Measurements from ENCODE around the gene ARHGAP15.
"Not testable (repeated sequence)": the region's sequence is repeated elsewhere in the genome, so short reads cannot be mapped to it uniquely, and the experiment has no call there.

The ARHGAP15 gene

DNA sequence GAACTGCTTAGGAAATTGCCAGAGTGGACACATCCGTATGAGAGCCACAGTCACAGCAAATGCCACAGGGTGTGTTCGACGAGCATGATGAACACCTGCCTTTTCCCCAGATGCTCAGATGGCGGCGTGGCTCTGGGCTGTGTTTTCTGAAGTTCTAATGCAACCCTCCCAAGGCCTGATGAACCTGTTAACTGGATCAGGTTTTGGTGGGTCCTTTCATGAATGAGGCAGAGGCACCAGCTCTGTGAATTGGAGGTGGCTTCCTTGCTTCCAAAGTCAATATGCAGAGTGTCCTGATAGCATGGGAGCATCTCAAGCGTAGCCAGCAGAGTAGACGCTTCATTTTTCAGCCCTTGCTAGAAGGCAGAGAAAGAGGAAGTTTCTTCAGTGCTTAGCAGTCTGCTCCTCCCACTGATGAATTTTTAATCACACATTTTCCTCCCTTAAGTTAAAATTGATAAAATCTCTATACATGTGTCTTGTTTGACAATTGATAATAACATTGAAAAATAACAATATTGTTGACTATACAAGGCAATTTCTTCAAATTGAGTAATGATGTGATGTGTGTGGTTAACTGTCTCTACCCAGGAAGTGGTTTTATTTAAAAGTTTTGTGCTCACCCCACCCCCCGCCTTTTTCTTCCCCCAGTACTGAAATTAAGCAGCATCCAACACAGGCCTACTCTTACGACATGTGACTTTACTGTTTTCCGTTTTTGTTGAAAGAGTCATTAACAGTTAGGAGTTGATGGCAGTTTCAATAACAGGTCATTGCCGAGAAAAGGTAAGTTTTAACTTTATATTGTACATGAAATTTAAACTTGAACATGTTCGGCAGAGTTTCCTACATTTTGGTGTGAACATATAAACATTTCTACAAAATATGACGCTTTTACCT, at the start of gene ARHGAP15:
TSS of gene ARHGAP15 (plus strand) at position 739 of the 900 bp plus-strand sequence.
- DNase-seq = no peak

DNA sequence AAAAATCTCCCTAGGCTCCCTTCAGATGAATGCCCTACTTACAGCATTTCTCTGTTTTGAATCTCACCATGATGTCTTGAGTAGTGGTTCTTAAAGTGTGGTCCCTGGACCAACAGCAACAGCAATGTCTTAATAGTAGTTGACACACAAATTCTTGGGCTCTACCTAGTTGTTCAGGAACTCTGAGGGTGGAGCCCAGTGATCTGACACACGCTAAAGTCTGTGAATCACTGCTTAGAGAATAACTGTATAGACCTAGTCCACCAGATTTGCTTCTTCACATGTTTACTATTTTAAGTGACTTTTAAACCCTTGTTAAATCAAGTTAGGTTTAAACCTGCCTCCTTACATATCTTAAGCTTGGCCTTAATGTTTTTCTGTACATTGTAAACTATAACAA, 47.6 kb upstream of the ARHGAP15 start:
- no peak for DNase-seq

- DNase-seq = no peak
Observed at GRCh38 chr2:143083636-143084035, 45.6 kb upstream of the ARHGAP15 start.

- no peak for DNase-seq
Observed at GRCh38 chr2:143084462-143084861, 44.8 kb upstream of the ARHGAP15 start.

GRCh38 chr2:143085125-143085784, 44.0 kb upstream of the ARHGAP15 start:
- no peak for DNase-seq

- DNase-seq = no peak
Observed at GRCh38 chr2:143087033-143087432, 42.2 kb upstream of the ARHGAP15 start.

DNA sequence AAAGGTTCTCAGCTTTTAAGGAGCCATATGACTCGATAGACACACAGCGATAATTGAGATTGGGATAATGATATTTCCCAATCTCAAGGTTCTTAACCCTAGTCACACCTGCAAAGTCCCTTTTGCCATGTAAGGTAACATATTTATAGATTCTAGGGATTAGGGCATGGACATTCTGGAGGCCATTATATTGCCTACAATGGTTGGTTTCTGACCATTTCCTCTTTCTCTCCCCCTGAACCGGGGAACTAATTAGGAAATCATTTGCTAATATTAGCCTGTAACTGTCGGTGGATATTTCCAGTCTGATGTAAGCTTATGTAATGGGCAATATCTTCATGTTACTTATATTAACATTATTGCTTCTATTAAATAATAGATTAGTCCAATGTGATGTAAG, 40.8 kb upstream of the ARHGAP15 start:
- DNase-seq = no peak

DNA sequence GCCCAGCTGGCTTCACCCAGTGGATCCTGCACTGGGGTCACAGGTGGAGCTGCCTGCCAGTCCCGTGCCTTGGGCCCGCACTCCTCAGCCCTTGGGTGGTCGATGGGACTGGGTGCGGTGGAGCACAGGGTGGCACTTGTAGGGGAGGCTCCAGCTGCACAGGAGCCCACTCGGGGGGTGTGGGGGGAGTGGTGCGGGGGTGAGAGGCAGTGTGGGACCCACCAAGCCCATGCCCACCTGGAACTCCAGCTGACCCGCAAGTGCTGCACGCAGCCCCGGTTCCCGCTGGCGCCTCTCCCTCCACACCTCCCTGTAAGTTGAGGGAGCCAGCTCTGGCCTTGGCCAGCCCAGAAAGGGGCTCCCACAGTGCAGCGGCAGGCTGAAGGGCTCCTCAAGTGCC, 39.7 kb upstream of the ARHGAP15 start:
- not testable (repeated sequence) for DNase-seq

DNA sequence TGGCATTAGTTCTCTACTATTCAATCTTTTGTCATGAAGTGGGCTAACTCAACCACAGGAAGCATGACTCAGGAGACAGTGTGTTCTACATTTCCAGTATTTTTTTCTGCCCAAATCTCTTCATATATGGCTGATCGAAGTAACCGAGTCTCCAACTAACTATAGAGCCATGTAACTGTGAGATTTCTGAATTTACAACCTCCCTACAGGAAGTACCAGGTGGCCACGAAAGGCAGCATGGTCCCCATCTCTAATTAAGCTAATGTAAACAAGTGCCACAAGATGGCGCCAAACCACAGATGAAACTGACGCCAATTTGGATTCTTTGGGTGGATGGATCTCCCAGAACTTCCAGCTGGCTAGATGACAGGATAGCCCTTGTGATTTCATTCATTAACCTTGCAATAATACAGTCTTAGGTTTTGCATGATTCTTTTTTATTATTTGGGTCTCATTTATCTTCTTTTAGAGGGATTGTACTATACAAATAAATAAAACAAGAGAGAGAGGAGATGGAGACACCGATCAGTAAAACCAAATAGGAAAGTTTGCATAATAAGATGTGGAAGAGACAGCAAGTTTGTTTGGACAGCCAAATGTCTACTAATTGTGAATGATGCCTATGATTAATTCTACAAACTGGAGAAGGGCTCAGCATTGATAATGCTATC, 18.3 kb upstream of the ARHGAP15 start:
- DNase-seq = peak; percentile 48

- DNase-seq = no peak
Observed at GRCh38 chr2:143117225-143117624, 12.0 kb upstream of the ARHGAP15 start.

- no peak for DNase-seq
Observed at GRCh38 chr2:143121079-143121478, 8.1 kb upstream of the ARHGAP15 start.

DNA sequence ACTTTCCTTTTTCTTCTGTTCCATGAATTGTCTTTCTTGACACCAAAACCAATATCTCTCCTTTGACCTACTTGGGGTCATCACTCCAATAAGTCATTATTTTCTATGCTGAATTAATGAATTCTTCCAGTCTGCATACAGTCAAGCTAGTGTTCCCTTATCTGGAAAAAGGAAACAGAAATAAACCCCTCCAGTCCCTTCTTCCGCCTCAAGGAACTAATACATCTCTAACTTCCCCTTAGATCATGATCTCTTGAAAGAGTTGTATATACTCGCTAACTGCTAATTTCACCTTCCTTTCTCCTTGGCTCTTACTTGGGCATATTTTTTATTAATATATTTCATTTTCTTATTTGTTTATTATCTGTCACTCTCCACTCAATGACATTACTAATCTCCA, 7.3 kb upstream of the ARHGAP15 start:
- no peak for DNase-seq

- no peak for DNase-seq
Observed at GRCh38 chr2:143123911-143124310, 5.3 kb upstream of the ARHGAP15 start.

DNA sequence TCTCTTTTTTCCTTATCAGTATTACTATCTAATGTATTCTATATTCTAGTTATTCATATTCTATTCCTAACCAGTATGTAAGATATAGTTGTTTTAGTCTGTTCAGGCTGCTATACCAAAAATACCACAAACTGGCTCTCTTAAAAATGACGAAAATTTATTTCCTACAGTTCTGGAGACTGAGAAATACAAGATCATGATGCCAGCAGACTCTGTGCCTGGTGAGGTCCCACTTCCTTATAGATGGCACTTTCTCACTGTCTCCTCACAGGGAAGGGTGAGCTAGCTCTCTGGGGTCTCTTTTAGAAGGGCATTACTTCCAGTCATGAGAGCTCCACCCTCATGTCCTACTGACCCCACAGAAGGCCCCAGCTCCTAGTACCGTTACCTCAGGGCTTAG, 4.8 kb upstream of the ARHGAP15 start:
- DNase-seq = no peak

- no peak for DNase-seq
Observed at GRCh38 chr2:143125717-143126116, 3.5 kb upstream of the ARHGAP15 start.

DNA sequence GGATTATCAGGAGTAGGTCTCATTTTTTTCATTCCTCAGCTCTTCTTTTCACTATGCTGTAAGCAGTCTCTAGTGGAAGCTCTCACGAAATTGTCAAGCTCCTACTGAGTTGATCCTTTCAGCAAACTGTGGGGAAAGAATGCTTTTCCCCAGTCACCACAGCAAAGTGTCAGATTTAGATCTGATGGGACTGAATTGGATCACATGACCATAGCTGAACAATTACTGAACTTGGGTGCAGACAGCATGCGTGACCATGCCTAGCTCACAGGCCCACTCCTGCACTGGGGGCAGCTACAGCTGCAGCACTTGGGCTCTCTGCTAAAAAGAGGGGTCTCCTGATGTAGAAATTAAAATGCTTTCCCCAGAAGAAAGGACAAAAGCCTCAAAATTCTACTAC, 3.1 kb downstream of the ARHGAP15 start:
- DNase-seq = no peak

DNA sequence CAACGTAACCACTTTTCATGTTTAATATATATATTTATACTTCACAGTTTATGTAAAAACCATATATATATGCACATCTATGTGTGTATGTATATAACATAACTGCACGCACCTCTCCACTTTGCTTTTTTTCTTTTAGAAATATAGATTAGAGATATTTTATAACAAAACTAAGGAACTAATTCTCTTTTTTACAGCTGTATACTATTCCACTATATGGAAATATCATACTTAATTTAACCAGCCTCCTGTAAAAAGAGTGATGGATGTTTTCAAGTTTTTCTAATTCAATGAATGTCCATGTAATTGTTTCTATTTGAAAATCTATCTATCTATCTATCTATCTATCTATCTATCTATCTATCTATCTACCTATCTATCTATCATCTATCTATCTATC, 4.6 kb downstream of the ARHGAP15 start:
- no peak for DNase-seq

- no peak for DNase-seq
Observed at GRCh38 chr2:143138292-143138691, 9.1 kb downstream of the ARHGAP15 start.

GRCh38 chr2:143139835-143140393, 10.7 kb downstream of the ARHGAP15 start:
- no peak for DNase-seq

GRCh38 chr2:143140864-143141661, 11.8 kb downstream of the ARHGAP15 start:
- no peak for DNase-seq

GRCh38 chr2:143142598-143142997, 13.4 kb downstream of the ARHGAP15 start:
- no peak for DNase-seq

GRCh38 chr2:143144813-143145455, 15.7 kb downstream of the ARHGAP15 start:
- DNase-seq = no peak

Measured in NCI-H69 (cell line).